LoVo (cell line): ENCODE data around the gene BHMT.
"Not testable (repeated sequence)": the region's sequence is repeated elsewhere in the genome, so short reads cannot be mapped to it uniquely, and the experiment has no call there.

Experiments
- DNase-seq: peaks from one replicate; pipeline ENCODE4 v3.0.0-alpha.2; 2016; ENCODE audit warnings: low spot score

Gene BHMT

DNA sequence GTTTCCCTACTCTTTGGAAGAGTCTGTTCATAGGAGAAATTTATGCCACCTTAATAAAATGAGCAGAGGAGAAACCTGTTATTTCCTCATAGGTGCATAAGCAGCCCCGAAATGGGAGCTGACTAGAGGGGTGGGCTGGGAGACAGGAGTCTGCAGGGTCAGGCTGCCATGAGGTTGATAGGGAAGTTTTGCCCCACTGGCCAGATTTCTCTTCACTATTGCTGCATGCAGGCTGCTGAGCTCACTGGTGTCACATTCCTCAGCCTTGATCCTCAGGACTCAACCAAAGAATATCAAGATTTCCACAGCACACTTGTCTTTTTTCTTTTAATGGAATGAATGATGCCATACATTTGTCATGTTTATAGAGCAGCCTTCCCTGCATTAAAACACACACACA lies 60.7 kb downstream of the BHMT start:
- no peak for DNase-seq

DNA sequence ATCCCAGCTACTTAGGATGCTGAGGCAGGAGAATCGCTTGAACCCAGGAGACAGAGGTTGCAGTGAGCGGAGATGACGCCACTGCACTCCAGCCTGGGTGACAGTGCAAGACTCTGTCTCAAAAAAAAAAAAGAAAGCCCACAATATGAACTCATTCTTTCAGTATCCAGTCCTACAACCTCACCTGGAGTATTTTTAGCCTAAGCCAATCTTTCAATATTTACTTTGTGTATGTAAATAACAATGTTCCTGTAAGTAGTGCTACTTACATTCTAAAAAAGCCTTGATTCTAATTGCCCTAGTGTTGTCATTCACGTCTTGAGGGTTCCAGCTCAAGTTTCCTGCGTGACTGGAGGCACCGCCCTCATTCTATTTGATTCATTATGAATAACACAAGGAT lies 62.0 kb downstream of the BHMT start:
- DNase-seq, result peak; percentile 50

DNA sequence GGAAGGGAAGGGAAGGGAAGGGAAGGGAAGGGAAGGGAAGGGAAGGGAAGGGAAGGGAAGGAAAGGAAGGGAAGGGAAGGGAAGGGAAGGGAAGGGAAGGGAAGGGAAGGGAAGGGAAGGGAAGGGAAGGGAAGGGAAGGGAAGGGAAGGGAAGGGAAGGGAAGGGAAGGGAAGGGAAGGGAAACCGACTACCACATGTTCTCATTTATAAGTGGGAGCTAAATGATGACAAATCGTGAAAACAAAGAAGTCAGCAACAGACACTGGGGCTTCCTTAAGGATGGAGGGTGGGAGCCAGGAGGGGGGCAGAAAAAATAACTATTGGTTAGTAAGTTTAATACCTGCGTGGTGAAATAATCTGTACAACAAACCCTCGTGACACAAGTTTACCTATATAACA lies 68.8 kb downstream of the BHMT start:
- DNase-seq, result not testable (repeated sequence)

GRCh38 chr5:79181419-79182022 lies 69.9 kb downstream of the BHMT start:
- no peak for DNase-seq
